ENCODE data around the gene HNRNPL.
"Not testable (repeated sequence)": the region's sequence is repeated elsewhere in the genome, so short reads cannot be mapped to it uniquely, and the experiment has no call there.

HNRNPL gene

GRCh38 chr19:38800577-38801347, 49.0 kb downstream of the HNRNPL start:
- TF ChIP-seq ZNF274 (IDR thresholded peaks at IDR 0.05; ENCODE audit: low read depth, low read length), result no peak
- no peak overlapping the region for H3K4me3 ChIP-seq (ENCODE audit: low read length)

GRCh38 chr19:38799104-38799503, 50.7 kb downstream of the HNRNPL start:
- H3K4me3 ChIP-seq (ENCODE audit: low read length), result no peak overlapping the region
- TF ChIP-seq ZNF274 (IDR thresholded peaks at IDR 0.05; ENCODE audit: low read depth, low read length), result no peak

- not testable (repeated sequence) for H3K4me3 ChIP-seq (ENCODE audit: low read length)
Observed at GRCh38 chr19:38797781-38798180, 52.0 kb downstream of the HNRNPL start.

GRCh38 chr19:38796154-38796553, 53.6 kb downstream of the HNRNPL start:
- no peak for TF ChIP-seq ZNF274 (IDR thresholded peaks at IDR 0.05; ENCODE audit: low read depth, low read length)
- no peak overlapping the region for H3K4me3 ChIP-seq (ENCODE audit: low read length)

- no peak for TF ChIP-seq ZNF274 (IDR thresholded peaks at IDR 0.05; ENCODE audit: low read depth, low read length)
- H3K4me3 ChIP-seq (ENCODE audit: low read length), result no peak overlapping the region
Observed at GRCh38 chr19:38795549-38795948, 54.2 kb downstream of the HNRNPL start.

GRCh38 chr19:38793671-38794070, 56.1 kb downstream of the HNRNPL start:
- TF ChIP-seq ZNF274 (IDR thresholded peaks at IDR 0.05; ENCODE audit: low read depth, low read length), result no peak
- no peak overlapping the region for H3K4me3 ChIP-seq (ENCODE audit: low read length)

GRCh38 chr19:38793177-38793576, 56.6 kb downstream of the HNRNPL start:
- H3K4me3 ChIP-seq (ENCODE audit: low read length), result no peak overlapping the region
- TF ChIP-seq ZNF274 (IDR thresholded peaks at IDR 0.05; ENCODE audit: low read depth, low read length), result no peak

GRCh38 chr19:38792250-38793111, 57.3 kb downstream of the HNRNPL start:
- TF ChIP-seq ZNF274 (IDR thresholded peaks at IDR 0.05; ENCODE audit: low read depth, low read length), result no peak
- no peak overlapping the region for H3K4me3 ChIP-seq (ENCODE audit: low read length)

GRCh38 chr19:38791451-38792064, 58.2 kb downstream of the HNRNPL start:
- not testable (repeated sequence) for H3K4me3 ChIP-seq (ENCODE audit: low read length)

GRCh38 chr19:38790507-38791403, 59.0 kb downstream of the HNRNPL start:
- H3K4me3 ChIP-seq (ENCODE audit: low read length), result not testable (repeated sequence)

GRCh38 chr19:38788478-38789243, 61.1 kb downstream of the HNRNPL start, which contains the start of gene LGALS7B:
TSS of gene LGALS7B (plus strand) at chr19:38789200. CDS start at chr19:38789227, 27 bp downstream.
- no peak for TF ChIP-seq ZNF274 (IDR thresholded peaks at IDR 0.05; ENCODE audit: low read depth, low read length)
- H3K4me3 ChIP-seq (ENCODE audit: low read length), result no peak within 1 kb of the TSS

- no peak overlapping the region for H3K4me3 ChIP-seq (ENCODE audit: low read length)
- TF ChIP-seq ZNF274 (IDR thresholded peaks at IDR 0.05; ENCODE audit: low read depth, low read length), result no peak
Observed at GRCh38 chr19:38786572-38787265, 63.1 kb downstream of the HNRNPL start.
